ENCODE results near the gene ZDHHC14.

ZDHHC14 gene

GRCh38 chr6:157390273-157391060 is 9.5 kb downstream of the ZDHHC14 start:
- no peak for TF ChIP-seq RAD21 (IDR thresholded peaks at IDR 0.05; ENCODE audit: low read depth)
- TF ChIP-seq TAF1 (IDR thresholded peaks at IDR 0.05; ENCODE audit: low read depth) = no peak
- no peak for TF ChIP-seq ZBTB7A (IDR thresholded peaks at IDR 0.05; ENCODE audit: low read depth)
- no peak for TF ChIP-seq EGR1 (IDR thresholded peaks at IDR 0.05)
- no peak for TF ChIP-seq NFIC (IDR thresholded peaks at IDR 0.05)
- no peak for TF ChIP-seq USF1 (IDR thresholded peaks at IDR 0.05)
- TF ChIP-seq FOXM1 (IDR thresholded peaks at IDR 0.05; ENCODE audit: borderline replicate concordance, low read depth) = no peak
- TF ChIP-seq EP300 (IDR thresholded peaks at IDR 0.05; ENCODE audit: borderline replicate concordance) = no peak
- TF ChIP-seq CREB1 (IDR thresholded peaks at IDR 0.05; ENCODE audit: low read depth) = no peak
- no peak for TF ChIP-seq YY1 (IDR thresholded peaks at IDR 0.05; ENCODE audit: low read depth)
- TF ChIP-seq CEBPB (IDR thresholded peaks at IDR 0.05) = no peak
- TF ChIP-seq MAX (IDR thresholded peaks at IDR 0.05) = no peak
- TF ChIP-seq TEAD4 (IDR thresholded peaks at IDR 0.05) = no peak
- TF ChIP-seq TCF12 (IDR thresholded peaks at IDR 0.05; ENCODE audit: low read depth) = no peak
- TF ChIP-seq REST (IDR thresholded peaks at IDR 0.05; ENCODE audit: low read depth) = no peak

- TF ChIP-seq CREB1 (IDR thresholded peaks at IDR 0.05; ENCODE audit: low read depth) (no peak), USF1 (IDR thresholded peaks at IDR 0.05) (no peak), RAD21 (IDR thresholded peaks at IDR 0.05; ENCODE audit: low read depth) (no peak), TEAD4 (IDR thresholded peaks at IDR 0.05) (no peak), TAF1 (IDR thresholded peaks at IDR 0.05; ENCODE audit: low read depth) (no peak), FOXM1 (IDR thresholded peaks at IDR 0.05; ENCODE audit: borderline replicate concordance, low read depth) (no peak), MAX (IDR thresholded peaks at IDR 0.05) (no peak), YY1 (IDR thresholded peaks at IDR 0.05; ENCODE audit: low read depth) (no peak), EP300 (IDR thresholded peaks at IDR 0.05; ENCODE audit: borderline replicate concordance) (no peak), NFIC (IDR thresholded peaks at IDR 0.05) (no peak), EGR1 (IDR thresholded peaks at IDR 0.05) (no peak), CEBPB (IDR thresholded peaks at IDR 0.05) (no peak)
These were observed 12.1 kb downstream of the ZDHHC14 start for GRCh38 chr6:157392927-157393668.

GRCh38 chr6:157393669-157394327 is 12.8 kb downstream of the ZDHHC14 start:
- TF ChIP-seq TEAD4 (IDR thresholded peaks at IDR 0.05) = no peak
- no peak for TF ChIP-seq CEBPB (IDR thresholded peaks at IDR 0.05)
- TF ChIP-seq EP300 (IDR thresholded peaks at IDR 0.05; ENCODE audit: borderline replicate concordance) = no peak

GRCh38 chr6:157396026-157396425 is 15.0 kb downstream of the ZDHHC14 start:
- TF ChIP-seq ZBTB7A (IDR thresholded peaks at IDR 0.05; ENCODE audit: low read depth) = no peak
- no peak for TF ChIP-seq YY1 (IDR thresholded peaks at IDR 0.05; ENCODE audit: low read depth)
- no peak for TF ChIP-seq FOXM1 (IDR thresholded peaks at IDR 0.05; ENCODE audit: borderline replicate concordance, low read depth)
- no peak for TF ChIP-seq CREB1 (IDR thresholded peaks at IDR 0.05; ENCODE audit: low read depth)
- TF ChIP-seq RAD21 (IDR thresholded peaks at IDR 0.05; ENCODE audit: low read depth) = no peak
- TF ChIP-seq EP300 (IDR thresholded peaks at IDR 0.05; ENCODE audit: borderline replicate concordance) = no peak

GRCh38 chr6:157397660-157398059 is 16.7 kb downstream of the ZDHHC14 start:
- TF ChIP-seq ZBTB7A (IDR thresholded peaks at IDR 0.05; ENCODE audit: low read depth) = no peak
- TF ChIP-seq TCF12 (IDR thresholded peaks at IDR 0.05; ENCODE audit: low read depth) = no peak
- TF ChIP-seq FOXM1 (IDR thresholded peaks at IDR 0.05; ENCODE audit: borderline replicate concordance, low read depth) = no peak
- TF ChIP-seq EGR1 (IDR thresholded peaks at IDR 0.05) = no peak
- no peak for TF ChIP-seq REST (IDR thresholded peaks at IDR 0.05; ENCODE audit: low read depth)
- no peak for TF ChIP-seq CEBPB (IDR thresholded peaks at IDR 0.05)
- no peak for TF ChIP-seq USF1 (IDR thresholded peaks at IDR 0.05)
- no peak for TF ChIP-seq NFIC (IDR thresholded peaks at IDR 0.05)
- TF ChIP-seq CREB1 (IDR thresholded peaks at IDR 0.05; ENCODE audit: low read depth) = no peak
- TF ChIP-seq TEAD4 (IDR thresholded peaks at IDR 0.05) = no peak
- TF ChIP-seq RAD21 (IDR thresholded peaks at IDR 0.05; ENCODE audit: low read depth) = no peak
